Spleen (tissue), 11 donors: ENCODE measurements around the gene AK8. TPM values are rescaled to one million over a fixed set of nuclear protein-coding genes. Genes with fewer than 3 reads are reported as not detected.

Source experiments
- DNase-seq: peaks from one replicate; pipeline ENCODE4 v3.0.0-alpha.2; 2020
- H3K27ac ChIP-seq, 8 donors: fragments of 200-600 bp; sonication (generic) in 7 of 8; 1 replicate in 4 of 8; 2 replicates in 4 of 8; pipeline versions ENCODE4 v1.5.0 to v1.8.0; 2016 to 2021; ENCODE audit warnings: inconsistent platforms in 4 of 8, mild to moderate bottlenecking in 4 of 8, moderate library complexity in 1 of 8
- H3K27me3 ChIP-seq, 7 donors: fragments of 200-600 bp; sonication (generic) in 6 of 7; replicated peaks in 1 of 7; 1 replicate in 4 of 7; 2 replicates in 3 of 7; pipeline versions ENCODE4 v1.5.0 to v1.8.0; 2016 to 2021; ENCODE audit warnings: inconsistent platforms in 3 of 7, mild to moderate bottlenecking in 1 of 7
- H3K36me3 ChIP-seq, 6 donors: fragments of 200-600 bp; sonication (generic) in 5 of 6; 1 replicate in 4 of 6; 2 replicates in 2 of 6; pipeline versions ENCODE4 v1.5.0 to v1.8.0; 2016 to 2021; ENCODE audit warnings: inconsistent platforms in 2 of 6
- H3K4me1 ChIP-seq, 6 donors: fragments of 200-600 bp; sonication (generic) in 5 of 6; 1 replicate in 3 of 6; 2 replicates in 3 of 6; pipeline versions ENCODE4 v1.5.0 to v1.8.0; 2016 to 2021; ENCODE audit warnings: inconsistent platforms in 3 of 6
- H3K4me3 ChIP-seq, 8 donors: fragments of 200-600 bp; sonication (generic) in 7 of 8; 1 replicate in 4 of 8; 2 replicates in 4 of 8; pipeline versions ENCODE4 v1.5.0 to v1.8.0; 2016 to 2021; ENCODE audit warnings: inconsistent platforms in 4 of 8, mild to moderate bottlenecking in 4 of 8, moderate library complexity in 2 of 8
- H3K9me3 ChIP-seq, 8 donors: fragments of 200-600 bp; sonication (generic) in 7 of 8; 1 replicate in 4 of 8; 2 replicates in 4 of 8; pipeline versions ENCODE4 v1.5.0 to v1.8.0; 2016 to 2021; ENCODE audit warnings: inconsistent platforms in 4 of 8
- POLR2A ChIP-seq, 3 donors: fragments of 450-650 bp; IDR thresholded peaks; one replicate each; pipeline ENCODE4 v1.5.1; 2017; ENCODE audit warnings: antibody characterized with exemption in 3 of 3, mild to moderate bottlenecking in 1 of 3
- POLR2AphosphoS5 ChIP-seq, 3 donors: sonication (generic); formaldehyde crosslinking; IDR thresholded peaks; one replicate each; pipeline ENCODE4 v1.5.1; 2017; ENCODE audit warnings: antibody characterized with exemption in 3 of 3
- WGBS, 5 donors: extraction: QIAGEN DNeasy Blood & Tissue Kit in 3 of 5; methylation state at CpG; one replicate each; pipeline versions ENCODE4 v1.1.5 to v1.1.7; 2013 to 2018; 5-methylcytosine and 5-hydroxymethylcytosine counted together
- intact Hi-C: fragments of 100-400 bp; cut with DNase I; formaldehyde crosslinking; loops from one replicate; pipeline ENCODE4 v1.15.0; 2023; ENCODE audit warnings: low total_unique reads
- polyA plus RNA-seq, 3 donors: library from polyadenylated mRNA; stranded (reverse); fragments of 200-250 nt; gene quantifications; one replicate each; pipeline ENCODE4 v1.2.1, GENCODE V29; 2013
- total RNA-seq, 7 donors: library from RNA; depleted of rRNA in 3 of 7; stranded (reverse); fragments of >200 nt in 3 of 7; fragmentation: NEBNext Ultra II Directional in 4 of 7; extraction: Animal tissue kit (Norgen Biotek cat#: 25700) in 4 of 7; gene quantifications; one replicate each; pipeline versions ENCODE4 v1.1.0 to v1.2.1, GENCODE V29; 2016 to 2021
- TF ChIP-seq, protein P1 (sequence below), 11 experiments: fragments of 200-600 bp in 7 of 11; fragments of 450-650 bp in 4 of 11; sonication (generic) in 4 of 11; IDR thresholded peaks in 8 of 11; conservative IDR thresholded peaks in 3 of 11; 1 replicate in 7 of 11; 2 replicates in 4 of 11; pipeline versions ENCODE4 v1.4.0 to v1.8.0; 2016 to 2021; ENCODE audit warnings: antibody characterized with exemption in 11 of 11, inconsistent platforms in 4 of 11, mild to moderate bottlenecking in 1 of 11
- donor health status: healthy with polysubstance abuse.
- donor health status: DM: no; HTN: no; CAD: no; lungs with moderate emphysema.
- donor health status: DM: no; HTN: no; CAD: no.
- donor health status: Bipolar disorder and iron deficiency.
- donor health status: healthy.
- donor health status: DM: no; HTN: no; CAD: no.
- donor health status: DM: yes; HTN: yes; CAD: no.

The AK8 gene
- total and polyA plus RNA-seq, 10 donors, result 0.22 to 1.8 (median 0.93) TPM

DNA sequence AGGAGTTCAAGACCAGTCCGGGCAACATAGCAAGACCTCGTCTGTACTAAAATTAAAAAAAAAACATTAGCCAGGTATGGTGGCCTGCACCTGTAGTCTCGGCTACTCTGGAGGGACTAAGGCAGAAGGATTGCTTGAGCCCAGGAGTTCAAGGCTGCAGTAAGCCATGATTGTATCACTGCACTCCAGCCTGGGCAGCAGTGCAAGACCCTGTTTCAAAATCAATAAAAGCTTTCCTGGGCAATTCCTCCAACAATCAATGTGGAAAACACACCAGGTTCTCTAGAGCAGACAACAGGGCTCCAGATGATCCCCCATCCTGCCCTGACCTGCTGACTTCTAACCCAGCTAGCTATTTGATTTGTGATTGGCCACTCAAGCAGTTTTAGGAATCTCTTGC is 1.2 kb downstream of the AK8 start:
- Histone ChIP-seq H3K9me3 (no peaks in the 10 kb centered on the region), H3K4me1 (peaks cover 0 to 28% (median 21%) of the 10 kb centered on the region in 6 donors), H3K4me3 (no peak overlapping the region), H3K36me3 (no peaks in the 10 kb centered on the region), H3K27me3 (no peaks in the 10 kb centered on the region), H3K27ac (no peak overlapping the region)
- 80 to 93% (median 88%) methylated on average over 3 of the region's 3 CpGs for WGBS, 5 donors
- TF ChIP-seq, protein P1, sequence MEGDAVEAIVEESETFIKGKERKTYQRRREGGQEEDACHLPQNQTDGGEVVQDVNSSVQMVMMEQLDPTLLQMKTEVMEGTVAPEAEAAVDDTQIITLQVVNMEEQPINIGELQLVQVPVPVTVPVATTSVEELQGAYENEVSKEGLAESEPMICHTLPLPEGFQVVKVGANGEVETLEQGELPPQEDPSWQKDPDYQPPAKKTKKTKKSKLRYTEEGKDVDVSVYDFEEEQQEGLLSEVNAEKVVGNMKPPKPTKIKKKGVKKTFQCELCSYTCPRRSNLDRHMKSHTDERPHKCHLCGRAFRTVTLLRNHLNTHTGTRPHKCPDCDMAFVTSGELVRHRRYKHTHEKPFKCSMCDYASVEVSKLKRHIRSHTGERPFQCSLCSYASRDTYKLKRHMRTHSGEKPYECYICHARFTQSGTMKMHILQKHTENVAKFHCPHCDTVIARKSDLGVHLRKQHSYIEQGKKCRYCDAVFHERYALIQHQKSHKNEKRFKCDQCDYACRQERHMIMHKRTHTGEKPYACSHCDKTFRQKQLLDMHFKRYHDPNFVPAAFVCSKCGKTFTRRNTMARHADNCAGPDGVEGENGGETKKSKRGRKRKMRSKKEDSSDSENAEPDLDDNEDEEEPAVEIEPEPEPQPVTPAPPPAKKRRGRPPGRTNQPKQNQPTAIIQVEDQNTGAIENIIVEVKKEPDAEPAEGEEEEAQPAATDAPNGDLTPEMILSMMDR (IDR thresholded peaks at IDR 0.05 in 8 of 11, conservative IDR thresholded peaks at IDR 0.05 in 3 of 11), result no peak
- intact Hi-C loops, result no loop called here
- DNase-seq, result no peak

GRCh38 chr9:132875159-132875558 is 2.9 kb downstream of the AK8 start:
- WGBS, 5 donors, result 78 to 93% (median 85%) methylated on average over 4 to 5 of the region's 5 CpGs
- DNase-seq, result no peak
- Histone ChIP-seq H3K4me3 (no peak overlapping the region), H3K9me3 (no peaks in the 10 kb centered on the region), H3K27ac (no peak overlapping the region), H3K27me3 (no peaks in the 10 kb centered on the region), H3K4me1 (peaks cover 0 to 26% (median 21%) of the 10 kb centered on the region in 6 donors), H3K36me3 (no peaks in the 10 kb centered on the region)
- TF ChIP-seq POLR2A (IDR thresholded peaks at IDR 0.05) (no peak), POLR2AphosphoS5 (IDR thresholded peaks at IDR 0.05) (no peak)
- TF ChIP-seq, protein P1 (IDR thresholded peaks at IDR 0.05 in 8 of 11, conservative IDR thresholded peaks at IDR 0.05 in 3 of 11), result no peak
- intact Hi-C loops, result no loop called here

DNA sequence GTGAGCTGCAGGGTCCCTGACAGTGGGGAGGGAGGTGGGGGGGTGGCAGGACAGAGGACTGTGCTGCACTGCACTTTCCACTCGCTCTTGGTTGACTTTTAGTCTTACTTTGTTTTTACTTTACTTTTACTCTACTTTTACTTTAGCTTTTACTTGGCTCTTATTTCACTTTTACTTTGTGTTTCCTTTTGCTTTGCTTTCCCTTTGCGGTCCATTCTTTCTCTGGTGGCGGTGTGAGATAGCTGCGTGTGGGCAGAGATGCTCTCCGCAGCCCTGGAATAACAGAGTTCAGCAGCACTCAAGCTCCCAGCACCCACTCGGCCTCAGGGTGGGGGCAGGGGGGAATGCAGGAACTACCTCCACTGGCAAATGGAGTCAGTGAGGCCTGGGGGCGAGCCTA is 4.7 kb downstream of the AK8 start:
- TF ChIP-seq POLR2AphosphoS5 (IDR thresholded peaks at IDR 0.05) (no peak), POLR2A (IDR thresholded peaks at IDR 0.05) (no peak)
- TF ChIP-seq, protein P1 (IDR thresholded peaks at IDR 0.05 in 8 of 11, conservative IDR thresholded peaks at IDR 0.05 in 3 of 11), result no peak
- Histone ChIP-seq H3K4me3 (no peak overlapping the region), H3K9me3 (no peaks in the 10 kb centered on the region), H3K27me3 (no peaks in the 10 kb centered on the region), H3K4me1 (peaks cover 0 to 13% (median 9%) of the 10 kb centered on the region in 6 donors), H3K36me3 (no peaks in the 10 kb centered on the region), H3K27ac (no peak overlapping the region)
- WGBS, 5 donors, result 65 to 77% (median 71%) methylated on average over 7 of the region's 7 CpGs
- intact Hi-C loops, result no loop called here
- DNase-seq, result no peak

DNA sequence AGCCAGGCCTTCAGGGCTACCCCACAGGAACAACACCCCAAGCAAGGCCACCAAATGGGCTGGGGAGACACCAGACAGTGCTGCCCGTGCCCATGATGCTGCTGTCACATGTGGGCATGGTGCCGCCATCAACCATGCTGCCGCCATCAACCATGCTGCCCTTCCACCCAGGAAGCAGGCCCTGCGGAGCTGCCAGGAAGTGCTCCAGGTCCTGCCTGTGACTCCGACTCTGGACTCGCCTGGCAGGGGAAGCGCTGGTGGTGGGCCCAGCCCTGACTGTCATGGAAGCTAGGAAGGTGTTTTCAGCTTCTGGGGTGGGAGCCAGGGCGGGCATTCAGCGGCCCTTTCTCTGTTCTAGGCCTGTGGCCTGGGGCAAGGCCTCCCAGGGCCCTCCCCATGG is 8.8 kb downstream of the AK8 start:
- DNase-seq, result no peak
- Histone ChIP-seq H3K36me3 (no peaks in the 10 kb centered on the region), H3K4me1 (no peaks in the 10 kb centered on the region), H3K9me3 (no peaks in the 10 kb centered on the region), H3K4me3 (no peak overlapping the region), H3K27ac (no peak overlapping the region), H3K27me3 (no peaks in the 10 kb centered on the region)
- WGBS, 5 donors, result 92 to 97% (median 94%) methylated on average over 8 to 9 of the region's 9 CpGs
- intact Hi-C loops, result no loop called here
- TF ChIP-seq POLR2AphosphoS5 (IDR thresholded peaks at IDR 0.05), result no peak
- TF ChIP-seq POLR2A (IDR thresholded peaks at IDR 0.05), result no peak
- TF ChIP-seq, protein P1 (IDR thresholded peaks at IDR 0.05 in 8 of 11, conservative IDR thresholded peaks at IDR 0.05 in 3 of 11), result no peak
